Adrenal gland (tissue), 5 donors: ENCODE measurements around the gene SMIM23.

Experiments used
- CTCF ChIP-seq, 6 experiments: fragments of 450-650 bp in 4 of 6; fragments of 200-600 bp in 2 of 6; sonication (generic) in 1 of 6; IDR thresholded peaks; 1 replicate in 5 of 6; 2 replicates in 1 of 6; pipeline versions ENCODE4 v1.5.1 to v1.8.0; 2016 to 2021; ENCODE audit warnings: antibody characterized with exemption in 6 of 6, mild to moderate bottlenecking in 2 of 6, moderate library complexity in 1 of 6
- POLR2A ChIP-seq, 2 donors: fragments of 450-650 bp; IDR thresholded peaks; one replicate each; pipeline ENCODE4 v1.6.1; 2017; ENCODE audit warnings: antibody characterized with exemption in 2 of 2, mild to moderate bottlenecking in 2 of 2, moderate library complexity in 1 of 2
- donor health status: DM: no; HTN: no; CAD: no.

- TF ChIP-seq CTCF (IDR thresholded peaks at IDR 0.05) (no peak), POLR2A (IDR thresholded peaks at IDR 0.05) (no peak)
These were observed 51.9 kb downstream of the SMIM23 start for GRCh38 chr5:171837522-171837921.
